HUDEP-2 (cell line): Measurements from ENCODE around the gene ERMP1.

ENCODE experiments used
- DNase-seq, 76 experiments: peaks; one replicate each; lab custom pipeline; 2025; ENCODE audit not compliant: unreplicated experiment in 76 of 76; lab: John Stamatoyannopoulos, UW

Gene ERMP1

GRCh38 chr9:5857928-5858327, 25.0 kb upstream of the ERMP1 start:
- no peak for DNase-seq

- DNase-seq = no peak
These were observed 21.3 kb upstream of the ERMP1 start for GRCh38 chr9:5854063-5854790.

GRCh38 chr9:5853617-5854016, 20.7 kb upstream of the ERMP1 start:
- no peak for DNase-seq

- DNase-seq = no peak
These were observed 20.1 kb upstream of the ERMP1 start for GRCh38 chr9:5852987-5853386.

GRCh38 chr9:5851445-5851844, 18.5 kb upstream of the ERMP1 start:
- peak in 7 of 76 experiments; percentile 6 to 23 (median 14) for DNase-seq

- no peak for DNase-seq
These were observed 17.8 kb upstream of the ERMP1 start for GRCh38 chr9:5850724-5851122.

GRCh38 chr9:5848372-5848882, 15.5 kb upstream of the ERMP1 start:
- no peak for DNase-seq

GRCh38 chr9:5846501-5846921, 13.6 kb upstream of the ERMP1 start:
- DNase-seq = no peak

- no peak for DNase-seq
These were observed 13.2 kb upstream of the ERMP1 start for GRCh38 chr9:5846096-5846495.

- no peak for DNase-seq
These were observed 12.2 kb upstream of the ERMP1 start for GRCh38 chr9:5845157-5845531.

GRCh38 chr9:5843794-5844471, 11.0 kb upstream of the ERMP1 start:
- no peak for DNase-seq

- DNase-seq = no peak
These were observed 10.2 kb upstream of the ERMP1 start for GRCh38 chr9:5842929-5843793.

- no peak for DNase-seq
These were observed 9.1 kb upstream of the ERMP1 start for GRCh38 chr9:5841771-5842573.

GRCh38 chr9:5840788-5841187, 7.9 kb upstream of the ERMP1 start:
- DNase-seq = no peak

- DNase-seq = no peak
These were observed 6.6 kb upstream of the ERMP1 start for GRCh38 chr9:5839572-5839902.

GRCh38 chr9:5838884-5839571, 6.1 kb upstream of the ERMP1 start:
- no peak for DNase-seq

- peak in 5 of 76 experiments; percentile 3 to 22 (median 14) for DNase-seq
These were observed 2.9 kb upstream of the ERMP1 start for GRCh38 chr9:5835808-5836207.

GRCh38 chr9:5834214-5834613, 1.3 kb upstream of the ERMP1 start:
- no peak for DNase-seq

- peak in 29 of 76 experiments; percentile 1 to 68 (median 26) for DNase-seq
These were observed 813 bp downstream of the ERMP1 start for GRCh38 chr9:5832071-5832537.
